Osteocyte (in vitro differentiated cells): Measurements from ENCODE around the gene ADAP1. TPM values are rescaled to one million over a fixed set of nuclear protein-coding genes. Genes with fewer than 3 reads are reported as not detected.

Experiments
- DNase-seq: peaks from one replicate; pipeline ENCODE4 v3.0.0; 2021; ENCODE audit warnings: mixed read lengths; ENCODE audit not compliant: unreplicated experiment; ENCODE audit errors: extremely low spot score
- H3K27ac Mint-ChIP-seq: one replicate; pipeline ENCODE4 v1.8.0; 2021; ENCODE audit warnings: mild to moderate bottlenecking, mixed read lengths; ENCODE audit not compliant: unreplicated experiment
- H3K27me3 Mint-ChIP-seq: one replicate; pipeline ENCODE4 v1.8.0; 2021; ENCODE audit warnings: mixed read lengths; ENCODE audit not compliant: unreplicated experiment
- H3K36me3 Mint-ChIP-seq: one replicate; pipeline ENCODE4 v1.8.0; 2021; ENCODE audit warnings: mixed read lengths; ENCODE audit not compliant: unreplicated experiment
- H3K4me1 Mint-ChIP-seq: one replicate; pipeline ENCODE4 v1.8.0; 2021; ENCODE audit warnings: mixed read lengths; ENCODE audit not compliant: unreplicated experiment
- H3K4me3 Mint-ChIP-seq: one replicate; pipeline ENCODE4 v1.8.0; 2021; ENCODE audit warnings: mild to moderate bottlenecking, moderate library complexity, mixed read lengths; ENCODE audit not compliant: unreplicated experiment
- H3K9me3 Mint-ChIP-seq: one replicate; pipeline ENCODE4 v1.8.0; 2021; ENCODE audit warnings: mixed read lengths; ENCODE audit not compliant: unreplicated experiment
- CTCF ChIP-seq: fragments of 200-600 bp; sonication (generic); IDR thresholded peaks from 2 replicates; pipeline ENCODE4 v1.5.0; 2021; ENCODE audit warnings: antibody characterized with exemption, mild to moderate bottlenecking, moderate library complexity
- total RNA-seq: library from RNA; stranded (reverse); gene quantifications from 2 replicates; pipeline ENCODE4 v1.2.1, GENCODE V29; 2021

ADAP1 gene
- total RNA-seq, 1 donor from 2014 or later, result 5.8 TPM

GRCh38 chr7:913736-914520 is 40.6 kb downstream of the ADAP1 start:
- Mint-ChIP-seq H3K36me3 (no peaks in the 10 kb centered on the region), H3K4me1 (peaks cover 15% of the 10 kb centered on the region), H3K4me3 (no peak overlapping the region), H3K27me3 (no peaks in the 10 kb centered on the region), H3K27ac (no peak overlapping the region), H3K9me3 (no peaks in the 10 kb centered on the region)
- no peak for TF ChIP-seq CTCF
- DNase-seq, result no peak

DNA sequence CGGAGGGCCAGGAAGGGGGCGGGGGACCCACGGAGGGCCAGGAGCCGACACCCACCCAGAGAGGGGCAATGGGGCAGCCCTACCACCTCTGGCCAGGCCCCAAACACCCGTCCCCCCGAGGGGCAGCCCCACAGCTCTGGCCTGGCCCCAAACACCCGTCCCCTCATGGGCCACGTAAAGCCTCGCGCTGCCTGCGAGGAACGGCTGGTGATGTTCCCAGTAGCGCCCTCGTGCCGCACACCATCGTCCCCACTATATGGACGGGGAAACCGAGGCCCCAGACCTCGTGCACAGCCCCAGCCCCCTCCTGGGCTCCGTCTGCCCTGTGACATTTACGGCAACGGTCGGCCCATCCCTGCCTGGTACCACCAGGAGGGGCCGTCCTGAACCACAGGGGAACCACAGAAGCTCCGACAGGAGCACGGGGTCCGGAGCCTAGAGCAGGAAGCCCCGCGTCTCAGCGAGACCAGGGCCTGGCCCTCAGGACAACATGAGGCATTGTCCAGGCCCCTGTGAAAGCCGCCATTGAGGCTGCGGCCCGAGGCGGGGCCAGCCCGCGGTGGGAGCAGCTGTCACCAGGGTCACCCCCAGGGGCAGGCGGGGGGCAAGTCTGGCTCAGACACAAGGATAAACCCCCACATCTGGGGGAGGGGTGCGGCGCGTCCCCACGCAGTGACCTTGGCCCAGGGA is 42.5 kb downstream of the ADAP1 start:
- no peak overlapping the region for H3K4me3 Mint-ChIP-seq
- no peak for TF ChIP-seq CTCF
- no peaks in the 10 kb centered on the region for H3K36me3 Mint-ChIP-seq
- no peak overlapping the region for H3K27ac Mint-ChIP-seq
- no peak for DNase-seq
- no peaks in the 10 kb centered on the region for H3K9me3 Mint-ChIP-seq
- H3K4me1 Mint-ChIP-seq, result peaks cover 15% of the 10 kb centered on the region
- H3K27me3 Mint-ChIP-seq, result no peaks in the 10 kb centered on the region

GRCh38 chr7:910931-911431 is 43.5 kb downstream of the ADAP1 start:
- Mint-ChIP-seq H3K4me1 (peaks cover 8% of the 10 kb centered on the region), H3K36me3 (no peaks in the 10 kb centered on the region), H3K4me3 (no peak overlapping the region), H3K27ac (no peak overlapping the region), H3K9me3 (no peaks in the 10 kb centered on the region), H3K27me3 (no peaks in the 10 kb centered on the region)
- DNase-seq, result no peak
- TF ChIP-seq CTCF, result no peak

- Mint-ChIP-seq H3K27ac (no peak overlapping the region), H3K36me3 (no peaks in the 10 kb centered on the region), H3K27me3 (no peaks in the 10 kb centered on the region), H3K9me3 (no peaks in the 10 kb centered on the region), H3K4me3 (no peak overlapping the region), H3K4me1 (peaks cover 3% of the 10 kb centered on the region)
- no peak for DNase-seq
- no peak for TF ChIP-seq CTCF
Observed at GRCh38 chr7:910441-910861, 44.0 kb downstream of the ADAP1 start.
